Measurements from ENCODE around the gene GALNS.

DNA sequence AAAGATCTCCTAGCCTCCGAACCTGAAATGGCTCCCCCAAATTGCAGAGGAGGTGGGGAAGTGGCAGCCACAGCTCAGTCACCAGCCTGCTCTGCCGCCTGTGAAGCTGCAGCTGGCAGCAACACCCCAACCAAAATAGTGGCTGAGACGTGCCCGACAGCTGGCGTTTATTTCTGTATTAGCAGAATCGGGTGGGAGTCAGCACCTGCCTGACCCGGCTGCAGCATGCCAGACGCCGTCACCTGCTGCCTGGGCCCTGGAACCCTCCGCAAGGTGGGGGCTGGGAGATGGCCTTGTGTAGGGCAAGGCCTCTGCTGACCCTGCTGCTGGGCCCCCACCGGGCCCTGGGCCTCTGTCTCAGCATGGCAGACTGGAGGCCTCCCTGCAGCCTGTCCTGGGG, 27.2 kb upstream of the GALNS start:
- TF ChIP-seq ZNF274 (IDR thresholded peaks at IDR 0.05; ENCODE audit: low read depth, low read length): no peak
- no peak for TF ChIP-seq SUZ12 (IDR thresholded peaks at IDR 0.05; ENCODE audit: extremely low read depth, insufficient read depth, insufficient read length)

All from NT2/D1 (cell line).